OCI-LY3 (cell line): ENCODE results near the gene CASP14.

Source experiments
- EZH2phosphoT487 ChIP-seq: fragments of 200-600 bp; shearing (Covaris generic); IDR thresholded peaks from 2 replicates; pipeline ENCODE4 v1.6.1; 2018; ENCODE audit warnings: antibody characterized with exemption, mixed run types, low read depth
- TF ChIP-seq, protein P1 (sequence below): fragments of 200-600, 300-600 bp; sonication (generic); IDR thresholded peaks from 2 replicates; pipeline ENCODE4 v1.5.1; 2014; ENCODE audit warnings: antibody characterized with exemption, low read length, low read depth

- TF ChIP-seq, protein P1, sequence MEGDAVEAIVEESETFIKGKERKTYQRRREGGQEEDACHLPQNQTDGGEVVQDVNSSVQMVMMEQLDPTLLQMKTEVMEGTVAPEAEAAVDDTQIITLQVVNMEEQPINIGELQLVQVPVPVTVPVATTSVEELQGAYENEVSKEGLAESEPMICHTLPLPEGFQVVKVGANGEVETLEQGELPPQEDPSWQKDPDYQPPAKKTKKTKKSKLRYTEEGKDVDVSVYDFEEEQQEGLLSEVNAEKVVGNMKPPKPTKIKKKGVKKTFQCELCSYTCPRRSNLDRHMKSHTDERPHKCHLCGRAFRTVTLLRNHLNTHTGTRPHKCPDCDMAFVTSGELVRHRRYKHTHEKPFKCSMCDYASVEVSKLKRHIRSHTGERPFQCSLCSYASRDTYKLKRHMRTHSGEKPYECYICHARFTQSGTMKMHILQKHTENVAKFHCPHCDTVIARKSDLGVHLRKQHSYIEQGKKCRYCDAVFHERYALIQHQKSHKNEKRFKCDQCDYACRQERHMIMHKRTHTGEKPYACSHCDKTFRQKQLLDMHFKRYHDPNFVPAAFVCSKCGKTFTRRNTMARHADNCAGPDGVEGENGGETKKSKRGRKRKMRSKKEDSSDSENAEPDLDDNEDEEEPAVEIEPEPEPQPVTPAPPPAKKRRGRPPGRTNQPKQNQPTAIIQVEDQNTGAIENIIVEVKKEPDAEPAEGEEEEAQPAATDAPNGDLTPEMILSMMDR = no peak
- TF ChIP-seq EZH2phosphoT487 = no peak
Observed at GRCh38 chr19:15031675-15032074, 17.6 kb upstream of the CASP14 start.
